ENCODE results near the gene KCNK5. TPM values are rescaled to one million over a fixed set of nuclear protein-coding genes. Genes with fewer than 3 reads are reported as not detected.
A peak's percentile ranks its signal among the peaks of the same experiment; 100 is the strongest.

Gene KCNK5
- total and polyA plus RNA-seq, 7 donors = 3.0 to 26.9 (median 7.5) TPM

DNA sequence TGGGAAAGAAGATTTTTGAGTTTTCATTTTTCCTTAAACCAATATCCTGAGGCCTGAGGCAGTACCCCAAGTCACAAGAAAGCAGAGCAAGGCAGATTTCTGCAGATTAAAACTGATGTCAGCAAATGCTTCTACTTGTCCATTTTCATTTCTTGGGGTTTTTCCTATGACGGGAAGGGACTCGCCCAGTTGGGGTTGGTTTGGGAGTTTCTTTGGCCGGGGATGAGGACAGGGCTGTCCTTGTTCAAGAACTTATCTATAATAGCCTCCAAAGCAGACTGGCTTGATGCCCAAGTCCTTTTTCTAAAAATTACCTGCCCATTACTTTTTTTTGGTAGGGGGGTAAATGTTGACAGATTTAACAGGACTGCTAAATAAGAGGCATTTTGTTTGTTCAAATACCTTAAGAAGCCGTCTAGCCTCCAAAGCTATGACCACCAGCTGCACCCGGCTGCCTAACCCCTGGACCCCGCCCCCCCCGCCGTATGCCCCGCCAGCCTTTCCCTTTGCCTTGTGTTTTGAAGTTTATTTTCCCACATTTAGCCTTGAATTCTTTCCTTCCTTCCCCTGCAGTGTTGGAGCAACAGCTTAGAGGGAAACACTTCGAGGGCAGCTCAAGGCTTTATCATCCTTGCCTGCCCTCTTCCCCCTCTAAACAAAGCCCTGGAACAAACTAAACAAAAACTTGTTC, 2.5 kb downstream of the KCNK5 start:
- Histone ChIP-seq H3K27ac (peak overlapping the region in 2 of 4 donors; percentile 50 to 59), H3K4me1 (peaks cover 0 to 15% (median 13%) of the 10 kb centered on the region in 4 donors), H3K4me3 (peak overlapping the region in 3 of 4 donors; percentile 48 to 53 (median 48)), H3K36me3 (no peaks in the 10 kb centered on the region), H3K9me3 (no peaks in the 10 kb centered on the region), H3K27me3 (peaks cover 8 to 49% (median 21%) of the 10 kb centered on the region in 3 donors)
- intact Hi-C loops (cut with DNase I) = no loop called here
- no peak for DNase-seq
- TF ChIP-seq POLR2AphosphoS5 (IDR thresholded peaks at IDR 0.05) (no peak), EP300 (IDR thresholded peaks at IDR 0.05) (no peak), POLR2A (IDR thresholded peaks at IDR 0.05) (no peak)
- TF ChIP-seq, protein P1, sequence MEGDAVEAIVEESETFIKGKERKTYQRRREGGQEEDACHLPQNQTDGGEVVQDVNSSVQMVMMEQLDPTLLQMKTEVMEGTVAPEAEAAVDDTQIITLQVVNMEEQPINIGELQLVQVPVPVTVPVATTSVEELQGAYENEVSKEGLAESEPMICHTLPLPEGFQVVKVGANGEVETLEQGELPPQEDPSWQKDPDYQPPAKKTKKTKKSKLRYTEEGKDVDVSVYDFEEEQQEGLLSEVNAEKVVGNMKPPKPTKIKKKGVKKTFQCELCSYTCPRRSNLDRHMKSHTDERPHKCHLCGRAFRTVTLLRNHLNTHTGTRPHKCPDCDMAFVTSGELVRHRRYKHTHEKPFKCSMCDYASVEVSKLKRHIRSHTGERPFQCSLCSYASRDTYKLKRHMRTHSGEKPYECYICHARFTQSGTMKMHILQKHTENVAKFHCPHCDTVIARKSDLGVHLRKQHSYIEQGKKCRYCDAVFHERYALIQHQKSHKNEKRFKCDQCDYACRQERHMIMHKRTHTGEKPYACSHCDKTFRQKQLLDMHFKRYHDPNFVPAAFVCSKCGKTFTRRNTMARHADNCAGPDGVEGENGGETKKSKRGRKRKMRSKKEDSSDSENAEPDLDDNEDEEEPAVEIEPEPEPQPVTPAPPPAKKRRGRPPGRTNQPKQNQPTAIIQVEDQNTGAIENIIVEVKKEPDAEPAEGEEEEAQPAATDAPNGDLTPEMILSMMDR (IDR thresholded peaks at IDR 0.05) = no peak
- WGBS, 2 donors = 56 to 64% methylated on average over 10 of the region's 10 CpGs

- H3K4me3 ChIP-seq = peak overlapping the region in 2 of 4 donors; percentile 48 to 53
- TF ChIP-seq POLR2AphosphoS5 (IDR thresholded peaks at IDR 0.05) (no peak), POLR2A (IDR thresholded peaks at IDR 0.05) (no peak), EP300 (IDR thresholded peaks at IDR 0.05) (no peak)
- TF ChIP-seq, protein P1 (IDR thresholded peaks at IDR 0.05) = no peak
- H3K36me3 ChIP-seq = no peaks in the 10 kb centered on the region
- H3K27me3 ChIP-seq = peaks cover 8 to 49% (median 21%) of the 10 kb centered on the region in 3 donors
- 44 to 65% methylated on average over 6 of the region's 6 CpGs for WGBS, 2 donors
- intact Hi-C loops (cut with DNase I) = no loop called here
- peaks cover 0 to 15% (median 13%) of the 10 kb centered on the region in 4 donors for H3K4me1 ChIP-seq
- H3K27ac ChIP-seq = no peak overlapping the region
- H3K9me3 ChIP-seq = no peaks in the 10 kb centered on the region
- no peak for DNase-seq
Measured at GRCh38 chr6:39225946-39226437, 3.3 kb downstream of the KCNK5 start.

- no peak for TF ChIP-seq POLR2AphosphoS5 (IDR thresholded peaks at IDR 0.05)
- TF ChIP-seq, protein P1 (IDR thresholded peaks at IDR 0.05) = no peak
- TF ChIP-seq POLR2A (IDR thresholded peaks at IDR 0.05) = no peak
- TF ChIP-seq EP300 (IDR thresholded peaks at IDR 0.05) = no peak
- Histone ChIP-seq H3K4me1 (peaks cover 0 to 15% (median 13%) of the 10 kb centered on the region in 4 donors), H3K4me3 (peak overlapping the region in 1 of 4 donors; percentile 53), H3K27me3 (peaks cover 8 to 49% (median 21%) of the 10 kb centered on the region in 3 donors), H3K27ac (peak overlapping the region in 2 of 4 donors; percentile 14 to 46), H3K9me3 (no peaks in the 10 kb centered on the region), H3K36me3 (no peaks in the 10 kb centered on the region)
- intact Hi-C loops (cut with DNase I) = no loop called here
- no peak for DNase-seq
- WGBS, 2 donors = 49 to 74% methylated on average over 4 of the region's 4 CpGs
Measured at GRCh38 chr6:39225543-39225942, 3.7 kb downstream of the KCNK5 start.

GRCh38 chr6:39224523-39225182, 4.6 kb downstream of the KCNK5 start:
- TF ChIP-seq POLR2A (IDR thresholded peaks at IDR 0.05) (no peak), EP300 (IDR thresholded peaks at IDR 0.05) (no peak), POLR2AphosphoS5 (IDR thresholded peaks at IDR 0.05) (no peak)
- TF ChIP-seq, protein P1 (IDR thresholded peaks at IDR 0.05) = no peak

More at GRCh38 chr6:39224523-39225182, 4.6 kb downstream of the KCNK5 start:
- intact Hi-C loops (cut with DNase I) = no loop called here
- Histone ChIP-seq H3K27ac (peak overlapping the region in 2 of 4 donors; percentile 6 to 46), H3K36me3 (no peaks in the 10 kb centered on the region), H3K27me3 (peaks cover 8 to 47% (median 21%) of the 10 kb centered on the region in 3 donors), H3K4me1 (peaks cover 0 to 15% (median 12%) of the 10 kb centered on the region in 4 donors), H3K9me3 (no peaks in the 10 kb centered on the region), H3K4me3 (peak overlapping the region in 1 of 4 donors; percentile 53)
- 77 to 78% methylated on average over 5 of the region's 5 CpGs for WGBS, 2 donors
- DNase-seq = no peak
